Right ventricle myocardium superior (tissue), 1 donor: Measurements from ENCODE around the gene FBXW12. TPM values are rescaled to one million over a fixed set of nuclear protein-coding genes. Genes with fewer than 3 reads are reported as not detected.

Source experiments
- ATAC-seq: fragments of 200-7000 bp; cut with Tn5 transposase; one replicate; pipeline ENCODE4 v1.9.1; 2020; ENCODE audit warnings: mild to moderate bottlenecking; ENCODE audit not compliant: poor library complexity
- DNase-seq: peaks from one replicate; pipeline ENCODE4 v3.0.0-alpha.2; 2020
- intact Hi-C: fragments of 100-400 bp; cut with DNase I; formaldehyde crosslinking; loops from one replicate; pipeline ENCODE4 v1.11.2; 2022
- total RNA-seq: library from RNA; stranded (reverse); fragmentation: NEBNext Ultra II Directional; extraction: Animal tissue kit (Norgen Biotek cat#: 25700); gene quantifications from one replicate; pipeline ENCODE4 v1.2.1, GENCODE V29; 2021
- donor health status: DM: no; HTN: yes; CAD: no; lungs with severe emphysema.

Gene FBXW12
- total RNA-seq, 1 donor from 2014 or later, result not detected

DNA sequence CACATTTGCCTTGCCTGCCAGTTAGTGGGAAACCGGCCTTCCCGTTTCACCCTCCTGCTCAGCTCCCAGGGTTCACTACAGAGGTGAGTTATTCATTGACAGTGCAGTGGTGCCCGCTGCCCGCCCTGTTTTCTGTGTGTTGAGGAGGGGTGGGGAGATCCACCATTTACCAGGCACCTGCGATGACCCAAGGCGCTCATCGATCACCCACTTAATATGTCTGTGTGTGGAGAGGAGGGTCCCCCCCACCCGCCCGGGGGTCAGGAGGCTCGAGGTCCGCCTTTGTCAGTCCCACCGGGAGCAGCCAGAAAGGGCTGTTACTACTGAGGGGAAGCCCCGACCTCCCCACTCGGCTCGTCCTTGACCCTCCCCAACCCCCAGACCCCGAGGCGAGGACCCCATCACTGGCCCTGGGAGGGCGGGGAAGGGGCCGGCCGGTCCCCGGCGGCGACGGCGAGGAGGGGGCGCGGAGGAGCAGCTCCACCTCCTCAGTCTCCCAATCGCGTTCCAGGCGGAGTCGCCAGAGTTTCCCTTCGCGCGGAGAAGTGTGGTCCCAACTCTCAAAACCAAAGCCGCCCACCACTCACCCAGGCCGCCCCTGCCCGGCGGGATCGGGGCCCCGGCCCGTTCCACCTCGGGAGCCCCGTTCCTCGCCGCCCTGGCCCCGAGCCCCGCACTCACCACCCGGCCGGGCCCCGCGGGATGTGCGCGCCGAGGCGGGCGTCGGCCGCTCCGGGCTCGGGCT lies 56.7 kb downstream of the FBXW12 start:
- ATAC-seq (peak; percentile 19), DNase-seq (peak; percentile 60)
- intact Hi-C loops, result no loop called here

DNA sequence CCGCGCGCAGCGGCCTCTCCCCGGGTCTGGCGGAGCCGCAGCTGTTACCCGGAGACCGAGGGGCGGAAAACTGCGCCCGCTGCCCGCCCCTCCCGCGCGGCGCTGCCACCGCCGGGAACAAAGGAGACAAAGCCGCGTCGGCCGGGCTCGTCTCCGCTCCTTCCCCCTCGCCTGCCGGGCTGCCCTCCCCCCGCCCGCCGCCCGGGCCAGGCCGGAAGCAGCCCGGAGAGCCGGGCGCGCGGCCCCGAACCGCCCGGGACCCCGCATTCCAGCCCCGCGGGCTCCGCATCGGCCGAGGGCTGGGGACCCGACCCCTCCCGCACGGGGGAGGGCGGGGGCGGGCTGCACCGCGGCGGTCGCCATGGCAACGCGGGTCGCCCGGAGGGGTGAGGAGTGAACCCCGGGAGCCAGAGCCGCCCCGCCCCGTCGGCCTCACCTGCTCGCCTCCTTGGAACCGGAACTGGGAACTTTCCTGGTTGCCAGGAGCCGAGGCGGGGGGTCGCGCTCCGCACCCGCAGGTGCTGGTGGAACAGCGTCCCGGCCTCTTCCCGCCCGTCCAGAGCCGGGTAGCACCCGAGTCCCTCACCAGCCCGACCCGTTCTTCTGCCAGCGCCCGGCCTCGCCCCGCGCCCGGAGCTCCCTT lies 57.4 kb downstream of the FBXW12 start:
- DNase-seq, result peak; percentile 67
- ATAC-seq, result peak; percentile 25
- intact Hi-C loops, result no loop called here

- ATAC-seq, result peak; percentile 5
- intact Hi-C loops, result no loop called here
- peak; percentile 48 for DNase-seq
Observed at GRCh38 chr3:48429960-48430707, 58.1 kb downstream of the FBXW12 start, which contains the start of gene PLXNB1. TSS of gene PLXNB1 (minus strand) at chr3:48430086. CDS start at chr3:48424611, 5,475 bp downstream.

GRCh38 chr3:48430708-48431101 lies 58.7 kb downstream of the FBXW12 start:
- peak; percentile 25 for DNase-seq
- intact Hi-C loops, result no loop called here

DNA sequence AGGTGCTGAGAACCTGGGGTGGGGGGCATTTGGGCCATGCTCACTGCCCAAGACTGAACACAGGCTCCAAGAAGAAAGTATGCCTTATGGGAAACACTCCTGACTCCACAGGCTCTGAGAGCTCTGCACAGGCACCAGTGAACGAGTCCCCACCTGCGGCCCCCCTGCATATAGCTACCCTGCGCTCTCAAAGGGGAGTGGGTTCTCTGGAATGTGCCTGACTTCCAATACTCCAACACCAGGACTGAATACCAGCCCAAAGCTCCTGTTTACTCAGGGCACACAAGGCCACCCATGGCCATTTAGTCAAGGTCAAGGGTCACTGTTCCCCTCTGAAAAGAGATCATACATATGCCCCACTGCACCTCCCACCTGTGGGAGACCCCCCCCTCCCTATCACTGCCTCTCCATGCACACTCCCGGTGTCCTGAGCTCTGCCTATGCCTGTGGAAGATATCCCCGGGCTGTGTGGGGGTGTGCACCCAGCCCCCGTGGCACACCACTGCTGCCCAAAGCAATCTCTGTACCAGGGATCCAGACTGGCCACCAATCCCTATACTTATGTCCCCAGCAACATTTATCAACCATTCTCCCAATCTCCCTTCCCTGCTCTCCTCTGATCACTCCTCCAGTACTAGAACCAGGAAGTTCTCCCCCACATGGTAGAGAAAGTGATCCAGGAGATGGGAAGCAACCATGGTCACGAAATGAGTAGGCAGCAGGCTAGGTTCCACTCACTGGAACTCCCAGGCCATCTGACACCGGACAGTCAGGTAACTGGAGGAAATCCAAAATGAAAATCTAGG lies 59.4 kb downstream of the FBXW12 start:
- DNase-seq (peak; percentile 22), ATAC-seq (no peak)
- intact Hi-C loops, result no loop called here

More at GRCh38 chr3:48430708-48431101, 58.7 kb downstream of the FBXW12 start:
- no peak for ATAC-seq

DNA sequence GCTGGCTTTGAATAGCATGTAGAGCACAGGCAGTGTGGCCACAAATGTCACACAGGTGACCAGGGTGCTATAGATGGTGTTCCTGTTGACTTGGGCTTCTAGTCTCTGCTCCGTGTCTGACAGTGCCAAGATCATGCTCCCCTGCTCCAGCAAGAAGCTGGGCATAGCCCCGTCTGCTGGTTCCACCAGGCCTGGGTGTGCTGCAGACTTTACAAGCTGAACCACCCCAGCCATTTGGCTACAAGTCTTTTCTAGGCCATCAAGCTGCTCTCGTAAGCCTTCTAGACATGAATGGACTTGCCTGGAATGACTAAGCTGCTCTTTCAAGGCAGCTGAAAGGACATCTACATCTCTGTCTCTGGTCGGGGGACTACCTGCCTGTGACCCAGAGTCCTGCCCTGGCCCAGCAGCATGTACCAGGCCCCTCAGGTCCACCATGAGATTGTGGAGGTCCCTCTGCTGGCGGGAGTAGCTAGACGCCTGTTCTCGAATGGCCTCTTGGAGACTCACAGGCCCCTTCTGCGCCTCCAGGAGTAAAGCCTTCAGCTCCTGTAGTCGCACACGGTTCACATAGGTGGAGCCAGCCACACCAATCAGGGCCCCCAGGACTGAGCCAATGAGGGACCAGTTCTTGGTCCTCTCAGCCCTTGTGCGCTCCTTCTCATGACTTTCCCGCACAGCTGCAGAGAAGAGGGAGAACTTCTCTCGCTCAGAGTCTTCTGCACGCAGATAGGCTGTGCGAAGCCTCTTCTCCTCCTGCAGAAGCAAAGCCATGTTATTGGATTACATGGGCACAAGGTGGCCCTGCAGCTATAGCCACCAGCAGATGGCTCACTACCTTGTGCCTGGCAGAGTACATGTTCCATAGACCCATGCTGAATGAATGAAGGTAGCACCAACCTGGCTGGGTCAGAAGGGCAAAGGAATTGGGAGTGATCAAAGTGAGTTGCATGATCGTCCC lies 60.7 kb downstream of the FBXW12 start:
- no peak for ATAC-seq
- intact Hi-C loops, result no loop called here

GRCh38 chr3:48433472-48434118 lies 61.6 kb downstream of the FBXW12 start:
- ATAC-seq, result no peak

More for the DNA sequence above, 60.7 kb downstream of the FBXW12 start:
- DNase-seq, result peak; percentile 26

GRCh38 chr3:48434591-48435222 lies 62.7 kb downstream of the FBXW12 start:
- no peak for DNase-seq
- no peak for ATAC-seq
- intact Hi-C loops, result loop anchor here (5.0 kb wide), 1 partner anchor 162 kb away; no protein-coding TSS in a partner anchor

More at GRCh38 chr3:48433472-48434118, 61.6 kb downstream of the FBXW12 start:
- DNase-seq, result no peak
- intact Hi-C loops, result no loop called here

GRCh38 chr3:48435223-48435595 lies 63.2 kb downstream of the FBXW12 start:
- ATAC-seq (no peak), DNase-seq (no peak)
- intact Hi-C loops, result loop anchor here (5.0 kb wide), 1 partner anchor 163 kb away; no protein-coding TSS in a partner anchor

DNA sequence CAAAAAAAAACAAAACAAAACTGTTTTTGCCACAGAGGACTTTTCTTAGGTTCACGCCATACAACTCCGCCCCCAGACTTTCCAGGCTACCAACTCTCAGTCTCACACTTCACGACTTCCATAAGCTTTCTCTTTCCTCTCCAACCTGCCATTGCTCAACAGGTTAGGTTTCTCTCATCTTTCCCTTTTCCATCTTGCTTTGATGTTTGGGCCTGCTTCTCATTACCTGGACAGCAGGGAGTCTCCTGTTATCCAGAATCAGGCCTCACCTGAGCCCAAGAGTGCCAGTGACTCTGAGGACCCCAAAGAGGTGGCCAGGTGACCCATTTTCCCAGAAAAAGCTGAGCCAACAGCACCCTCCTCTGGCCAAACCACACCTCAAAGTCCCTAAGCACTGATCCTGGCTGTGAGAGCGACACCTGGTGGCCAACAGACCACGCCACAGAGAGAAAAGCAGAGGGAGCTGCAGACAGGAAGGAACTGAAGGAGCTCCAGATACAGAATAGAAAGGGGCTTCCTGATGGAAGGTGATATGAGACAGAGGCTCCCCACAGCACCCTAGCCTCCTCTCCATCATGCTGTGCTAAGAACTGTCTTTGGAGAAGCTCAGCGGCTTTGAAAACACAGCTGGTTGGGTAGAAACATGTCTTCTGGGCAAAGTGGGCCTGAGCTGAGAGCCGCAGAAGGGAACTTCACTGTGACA lies 63.9 kb downstream of the FBXW12 start:
- peak; percentile 87 for DNase-seq
- intact Hi-C loops, result loop anchor here (2.0 to 5.0 kb wide), 2 partner anchors 35 to 164 kb away; no protein-coding TSS in a partner anchor
- peak; percentile 67 for ATAC-seq

DNA sequence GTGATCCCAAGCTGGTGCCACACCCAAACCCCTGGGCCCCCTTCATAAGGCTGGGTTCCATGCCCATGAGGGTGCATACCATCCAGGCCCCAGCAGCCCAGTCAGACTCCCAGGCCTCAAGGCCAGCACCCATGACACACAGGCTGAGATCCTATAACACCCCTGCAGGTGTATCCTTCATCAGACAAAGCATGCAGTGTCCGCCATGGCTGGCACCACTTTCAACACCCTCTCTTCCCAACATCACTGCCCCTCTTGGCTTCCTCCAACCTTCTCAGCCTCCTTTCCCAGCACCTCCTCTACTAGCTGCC lies 64.4 kb downstream of the FBXW12 start:
- ATAC-seq, result no peak
- no peak for DNase-seq
- intact Hi-C loops, result loop anchor here (2.0 to 5.0 kb wide), 2 partner anchors 36 to 164 kb away; no protein-coding TSS in a partner anchor

GRCh38 chr3:48436855-48437254 lies 64.8 kb downstream of the FBXW12 start:
- ATAC-seq (no peak), DNase-seq (no peak)
- intact Hi-C loops, result loop anchor here (2.0 to 5.0 kb wide), 2 partner anchors 36 to 165 kb away; no protein-coding TSS in a partner anchor

DNA sequence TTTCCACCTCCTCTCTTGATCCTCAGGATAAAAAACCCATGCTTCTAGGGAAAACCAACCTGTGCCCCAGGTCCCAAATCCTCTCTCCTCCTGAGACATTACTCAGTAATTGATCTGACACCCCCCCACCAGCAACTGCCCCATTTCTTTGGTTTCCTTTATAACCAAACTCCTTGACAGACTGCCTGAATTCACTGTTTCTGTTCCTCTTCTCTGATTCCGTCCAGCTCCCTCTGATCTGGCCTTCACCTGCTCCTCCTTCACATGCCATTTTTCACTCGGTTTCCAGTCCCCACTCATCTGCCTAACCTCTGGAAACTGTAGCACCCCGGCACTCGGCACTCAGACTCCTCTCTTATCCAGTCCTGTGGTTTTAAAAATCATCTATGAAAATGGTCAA lies 65.8 kb downstream of the FBXW12 start:
- no peak for DNase-seq
- intact Hi-C loops, result loop anchor here (2.0 to 5.0 kb wide), 2 partner anchors 37 to 166 kb away; no protein-coding TSS in a partner anchor
- no peak for ATAC-seq

DNA sequence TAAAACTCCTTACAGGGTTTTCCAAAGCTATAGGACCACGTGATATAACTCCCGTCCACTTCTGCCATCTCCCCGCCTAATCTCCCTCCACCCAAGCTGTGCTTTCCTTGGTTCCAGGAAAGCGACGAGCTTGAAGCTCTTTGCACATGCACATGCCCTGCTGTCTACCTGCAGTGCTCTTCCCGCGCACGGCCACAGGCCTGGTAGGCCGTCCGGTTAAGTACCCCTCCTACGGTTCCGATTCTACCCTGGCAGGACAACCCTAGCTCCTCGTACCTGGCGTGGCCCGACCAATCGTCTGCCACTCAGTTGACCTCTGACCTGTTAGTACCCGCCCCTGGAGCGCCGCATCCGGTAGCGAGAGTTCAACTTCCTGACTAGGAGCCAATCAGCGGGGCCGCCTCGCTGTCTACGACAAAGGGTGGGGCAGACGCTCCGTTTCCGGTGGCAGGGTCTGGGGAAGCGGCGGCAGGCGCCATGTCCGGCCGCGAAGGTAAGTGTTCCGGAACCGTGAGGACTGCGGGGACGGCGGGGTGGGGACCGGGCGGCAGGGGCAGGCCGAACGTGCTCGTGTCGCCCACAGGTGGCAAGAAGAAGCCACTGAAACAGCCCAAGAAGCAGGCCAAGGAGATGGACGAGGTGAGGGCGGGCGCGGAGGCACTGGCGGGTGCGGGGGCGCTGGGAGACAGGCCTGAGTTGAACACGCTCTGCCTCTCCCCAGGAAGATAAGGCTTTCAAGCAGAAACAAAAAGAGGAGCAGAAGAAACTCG lies 68.0 kb downstream of the FBXW12 start, which contains the start of the genes CCDC51 and TMA7:
Gene CCDC51 (minus strand): TSS at position 300 of the 770 bp plus-strand sequence. CDS start 4,991 bp downstream, outside the sequence.
Gene TMA7 (plus strand): TSS at position 438 of the 770 bp plus-strand sequence. CDS start 40 bp downstream, at position 478.
- ATAC-seq, result peak; percentile 98
- peak; percentile 99 for DNase-seq
- intact Hi-C loops, result loop anchor here (5.0 kb wide), 1 partner anchor 168 kb away; no protein-coding TSS in a partner anchor

DNA sequence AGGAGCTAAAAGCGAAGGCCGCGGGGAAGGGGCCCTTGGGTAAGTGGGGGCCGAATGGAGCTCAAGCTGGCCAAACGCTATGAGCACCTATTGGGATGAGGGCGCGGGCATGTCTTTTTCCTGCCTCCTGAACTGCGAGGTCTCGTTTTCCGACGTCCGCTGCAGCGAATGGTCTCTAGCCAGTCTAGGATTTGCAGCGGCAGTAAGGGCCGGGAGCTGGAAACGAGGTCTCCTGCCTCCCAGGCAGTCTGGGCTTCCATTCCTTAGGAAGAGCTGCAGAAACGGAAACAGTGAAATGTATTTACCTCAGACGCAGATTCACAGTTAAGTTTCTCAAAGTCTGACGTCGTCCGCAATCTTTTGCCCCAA lies 68.6 kb downstream of the FBXW12 start:
- intact Hi-C loops, result no loop called here
- ATAC-seq (peak; percentile 11), DNase-seq (no peak)
